CD4-positive, CD25-positive, alpha-beta regulatory T cell (primary cell): ENCODE data around the gene CALD1. TPM values are rescaled to one million over a fixed set of nuclear protein-coding genes. Genes with fewer than 3 reads are reported as not detected.

Experiments used
- ATAC-seq, 2 donors: fragments of 150-1000 bp; cut with Tn5 transposase; one replicate each; pipeline ENCODE4 v1.10.0; 2021; ENCODE audit warnings: low read depth in 2 of 2, moderate number of reproducible peaks in 2 of 2, moderate library complexity in 1 of 2
- DNase-seq, 3 donors: peaks; one replicate each; pipeline versions ENCODE4 v3.0.0 to v3.0.0-alpha.2; 2012 to 2022; ENCODE audit warnings: mixed read lengths in 1 of 3
- H3K27ac ChIP-seq: one replicate; pipeline ENCODE4 v1.7.0; 2013; ENCODE audit warnings: mild to moderate bottlenecking, low read length; ENCODE audit not compliant: insufficient read depth, poor library complexity, severe bottlenecking
- H3K27me3 ChIP-seq: one replicate; pipeline ENCODE4 v1.7.0; 2013; ENCODE audit warnings: low read length; ENCODE audit not compliant: control insufficient read depth, insufficient read depth
- H3K36me3 ChIP-seq: one replicate; pipeline ENCODE4 v1.7.0; 2013; ENCODE audit warnings: mild to moderate bottlenecking, low read length, moderate library complexity; ENCODE audit not compliant: control insufficient read depth, insufficient read depth
- H3K4me1 ChIP-seq: 2 replicates; pipeline ENCODE4 v1.7.0; 2013; ENCODE audit warnings: mild to moderate bottlenecking, low read length; ENCODE audit not compliant: insufficient read depth, control insufficient read depth, poor library complexity, severe bottlenecking
- H3K4me3 ChIP-seq: one replicate; pipeline ENCODE4 v1.7.0; 2013; ENCODE audit warnings: low read depth, mild to moderate bottlenecking, low read length, moderate library complexity
- H3K9me3 ChIP-seq, 2 experiments: 1 replicate in 1 of 2; 2 replicates in 1 of 2; pipeline ENCODE4 v1.7.0; 2013; ENCODE audit warnings: low read length in 2 of 2, mild to moderate bottlenecking in 1 of 2, moderate library complexity in 1 of 2; ENCODE audit not compliant: control insufficient read depth in 2 of 2
- H3K27ac Mint-ChIP-seq, 3 donors: one replicate each; pipeline ENCODE4 v1.8.0; 2020 to 2022; ENCODE audit warnings: mild to moderate bottlenecking in 3 of 3, mixed read lengths in 3 of 3, moderate library complexity in 2 of 3
- H3K27me3 Mint-ChIP-seq: one replicate; pipeline ENCODE4 v1.8.0; 2022; ENCODE audit warnings: mild to moderate bottlenecking, mixed read lengths
- H3K36me3 Mint-ChIP-seq: one replicate; pipeline ENCODE4 v1.8.0; 2020; ENCODE audit warnings: mixed read lengths
- H3K4me1 Mint-ChIP-seq, 4 donors: one replicate each; pipeline ENCODE4 v1.8.0; 2020 to 2022; ENCODE audit warnings: mixed read lengths in 4 of 4, mild to moderate bottlenecking in 1 of 4
- H3K4me3 Mint-ChIP-seq, 4 donors: one replicate each; pipeline ENCODE4 v1.8.0; 2020 to 2022; ENCODE audit warnings: mild to moderate bottlenecking in 4 of 4, mixed read lengths in 4 of 4, moderate library complexity in 3 of 4
- H3K9me3 Mint-ChIP-seq, 7 donors: one replicate each; pipeline ENCODE4 v1.8.0; 2020 to 2022; ENCODE audit warnings: mixed read lengths in 7 of 7, mild to moderate bottlenecking in 3 of 7, moderate library complexity in 2 of 7
- polyA plus RNA-seq, 4 donors: library from polyadenylated mRNA; unstranded; fragments of 300-500 nt; fragmentation: Illumina TruSeq; gene quantifications; one replicate each; pipeline ENCODE4 v1.2.3, GENCODE V29; 2021
- total RNA-seq: library from RNA; stranded (reverse); gene quantifications from one replicate; pipeline ENCODE4 v1.2.3, GENCODE V29; 2022

CALD1 gene
- total and polyA plus RNA-seq, 5 donors from 2014 or later: 0.10 to 3.9 (median 0.17) TPM; not detected in 2

- Histone ChIP-seq H3K27me3 (no peaks in the 10 kb centered on the region), H3K9me3 (no peaks in the 10 kb centered on the region), H3K4me1 (no peaks in the 10 kb centered on the region), H3K4me3 (no peak overlapping the region), H3K36me3 (no peaks in the 10 kb centered on the region), H3K27ac (no peak overlapping the region)
- no peaks in the 10 kb centered on the region for H3K4me1 Mint-ChIP-seq
- H3K9me3 Mint-ChIP-seq: no peaks in the 10 kb centered on the region
- no peaks in the 10 kb centered on the region for H3K27me3 Mint-ChIP-seq
- H3K4me3 Mint-ChIP-seq: no peak overlapping the region
- H3K36me3 Mint-ChIP-seq: no peaks in the 10 kb centered on the region
- no peak overlapping the region for H3K27ac Mint-ChIP-seq
- DNase-seq (no peak), ATAC-seq (no peak)
These were observed 5.3 kb upstream of the CALD1 start for GRCh38 chr7:134774119-134774518.

GRCh38 chr7:134777470-134777869, 2.0 kb upstream of the CALD1 start:
- H3K4me1 Mint-ChIP-seq: peaks cover 0 to 3% (median 0%) of the 10 kb centered on the region in 4 donors

GRCh38 chr7:134777908-134778580, 1.4 kb upstream of the CALD1 start:
- Mint-ChIP-seq H3K4me1 (peaks cover 0 to 3% (median 0%) of the 10 kb centered on the region in 4 donors), H3K27me3 (peaks cover 4% of the 10 kb centered on the region), H3K9me3 (no peaks in the 10 kb centered on the region), H3K4me3 (no peak overlapping the region), H3K36me3 (no peaks in the 10 kb centered on the region), H3K27ac (no peak overlapping the region)
- H3K9me3 ChIP-seq: no peaks in the 10 kb centered on the region
- no peak overlapping the region for H3K4me3 ChIP-seq
- H3K4me1 ChIP-seq: no peaks in the 10 kb centered on the region
- no peaks in the 10 kb centered on the region for H3K27me3 ChIP-seq
- no peaks in the 10 kb centered on the region for H3K36me3 ChIP-seq
- ATAC-seq (no peak), DNase-seq (no peak)
- no peak overlapping the region for H3K27ac ChIP-seq

More at GRCh38 chr7:134777470-134777869, 2.0 kb upstream of the CALD1 start:
- Histone ChIP-seq H3K27ac (no peak overlapping the region), H3K36me3 (no peaks in the 10 kb centered on the region), H3K27me3 (no peaks in the 10 kb centered on the region), H3K4me1 (no peaks in the 10 kb centered on the region), H3K4me3 (no peak overlapping the region), H3K9me3 (no peaks in the 10 kb centered on the region)
- Mint-ChIP-seq H3K9me3 (no peaks in the 10 kb centered on the region), H3K27me3 (peaks cover 4% of the 10 kb centered on the region), H3K27ac (no peak overlapping the region), H3K4me3 (no peak overlapping the region), H3K36me3 (no peaks in the 10 kb centered on the region)
- ATAC-seq: no peak
- DNase-seq: no peak

- H3K27ac Mint-ChIP-seq: no peak overlapping the region
- Histone ChIP-seq H3K27ac (no peak overlapping the region), H3K36me3 (no peaks in the 10 kb centered on the region), H3K27me3 (no peaks in the 10 kb centered on the region), H3K4me1 (no peaks in the 10 kb centered on the region), H3K9me3 (no peaks in the 10 kb centered on the region), H3K4me3 (no peak overlapping the region)
- peaks cover 0 to 3% (median 0%) of the 10 kb centered on the region in 4 donors for H3K4me1 Mint-ChIP-seq
- H3K4me3 Mint-ChIP-seq: no peak overlapping the region
- H3K27me3 Mint-ChIP-seq: peaks cover 4% of the 10 kb centered on the region
- H3K9me3 Mint-ChIP-seq: no peaks in the 10 kb centered on the region
- no peak for ATAC-seq
- no peak for DNase-seq
- H3K36me3 Mint-ChIP-seq: no peaks in the 10 kb centered on the region
These were observed 269 bp downstream of the CALD1 start for GRCh38 chr7:134779741-134780065.

GRCh38 chr7:134780166-134780828, 863 bp downstream of the CALD1 start:
- Mint-ChIP-seq H3K4me1 (peaks cover 0 to 3% (median 0%) of the 10 kb centered on the region in 4 donors), H3K9me3 (no peaks in the 10 kb centered on the region), H3K4me3 (no peak overlapping the region), H3K27ac (no peak overlapping the region), H3K36me3 (no peaks in the 10 kb centered on the region), H3K27me3 (peaks cover 4% of the 10 kb centered on the region)
- no peaks in the 10 kb centered on the region for H3K36me3 ChIP-seq
- DNase-seq (no peak), ATAC-seq (no peak)
- H3K27me3 ChIP-seq: no peaks in the 10 kb centered on the region
- no peak overlapping the region for H3K27ac ChIP-seq
- H3K4me3 ChIP-seq: no peak overlapping the region
- no peaks in the 10 kb centered on the region for H3K9me3 ChIP-seq
- H3K4me1 ChIP-seq: no peaks in the 10 kb centered on the region

- H3K4me1 Mint-ChIP-seq: peaks cover 0 to 3% (median 0%) of the 10 kb centered on the region in 4 donors
- peaks cover 4% of the 10 kb centered on the region for H3K27me3 Mint-ChIP-seq
- no peaks in the 10 kb centered on the region for H3K4me1 ChIP-seq
- H3K9me3 ChIP-seq: no peaks in the 10 kb centered on the region
- H3K9me3 Mint-ChIP-seq: no peaks in the 10 kb centered on the region
- no peak overlapping the region for H3K4me3 Mint-ChIP-seq
- ATAC-seq (no peak), DNase-seq (no peak)
- H3K27ac ChIP-seq: no peak overlapping the region
- H3K27me3 ChIP-seq: no peaks in the 10 kb centered on the region
- no peak overlapping the region for H3K4me3 ChIP-seq
- H3K27ac Mint-ChIP-seq: no peak overlapping the region
- H3K36me3 ChIP-seq: no peaks in the 10 kb centered on the region
- no peaks in the 10 kb centered on the region for H3K36me3 Mint-ChIP-seq
These were observed 1.7 kb downstream of the CALD1 start for GRCh38 chr7:134781171-134781570.

GRCh38 chr7:134782121-134782623, 2.7 kb downstream of the CALD1 start:
- no peaks in the 10 kb centered on the region for H3K4me1 ChIP-seq
- DNase-seq (no peak), ATAC-seq (no peak)
- H3K36me3 ChIP-seq: no peaks in the 10 kb centered on the region
- Mint-ChIP-seq H3K27me3 (peaks cover 4% of the 10 kb centered on the region), H3K9me3 (no peaks in the 10 kb centered on the region), H3K36me3 (no peaks in the 10 kb centered on the region), H3K4me1 (peaks cover 0 to 3% (median 0%) of the 10 kb centered on the region in 4 donors), H3K27ac (no peak overlapping the region), H3K4me3 (no peak overlapping the region)
- no peaks in the 10 kb centered on the region for H3K27me3 ChIP-seq
- H3K27ac ChIP-seq: no peak overlapping the region
- no peaks in the 10 kb centered on the region for H3K9me3 ChIP-seq
- no peak overlapping the region for H3K4me3 ChIP-seq
